ENCODE measurements around the gene KIF26B.

The KIF26B gene

DNA sequence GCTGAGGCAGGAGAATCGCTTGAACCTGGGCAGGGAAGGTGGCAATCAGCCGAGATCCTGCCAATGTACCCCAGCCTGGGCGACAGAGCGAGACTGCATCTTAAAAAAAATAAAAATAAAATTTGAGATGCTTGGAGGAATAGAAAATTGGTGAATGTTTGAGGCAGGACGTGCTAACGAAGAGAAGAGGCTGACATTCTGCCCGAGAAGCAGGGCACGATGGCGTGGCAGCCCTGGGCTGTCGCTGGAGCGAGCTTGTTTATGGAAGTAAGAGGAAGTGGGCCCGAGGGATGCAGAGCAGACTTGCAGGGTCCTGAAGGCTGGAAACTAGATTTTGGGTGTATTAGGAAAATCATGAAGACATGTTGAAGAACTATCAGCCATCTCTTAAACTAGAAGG, 92.6 kb downstream of the KIF26B start:
- no peak overlapping the region for H3K27ac Mint-ChIP-seq
- peaks cover 2% of the 10 kb centered on the region for H3K9me3 Mint-ChIP-seq (ENCODE audit: low read depth)
- H3K27me3 Mint-ChIP-seq: no peaks in the 10 kb centered on the region
- no peak overlapping the region for H3K4me3 Mint-ChIP-seq
- H3K36me3 Mint-ChIP-seq: peaks cover under 1% of the 10 kb centered on the region
- no peaks in the 10 kb centered on the region for H3K4me1 Mint-ChIP-seq (ENCODE audit: low read depth)

DNA sequence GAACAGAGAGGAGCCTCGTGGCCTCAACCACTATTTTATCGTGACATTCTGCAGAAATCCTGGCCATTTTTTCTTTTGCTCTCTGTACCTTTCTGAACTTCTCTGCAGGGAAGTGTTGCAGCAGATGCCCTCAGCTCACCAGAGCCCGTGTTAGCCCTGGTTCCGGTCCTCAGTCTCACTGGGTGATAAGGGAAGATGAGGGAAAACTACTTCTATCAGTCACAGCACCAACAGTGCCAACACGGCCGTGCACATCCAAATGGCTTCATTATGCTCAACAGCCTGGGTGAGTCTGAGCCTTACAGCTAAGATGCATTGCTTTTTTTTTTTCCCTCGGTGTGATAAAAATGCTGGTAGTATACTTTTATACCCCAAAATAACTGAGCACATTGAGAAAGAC, 93.0 kb downstream of the KIF26B start:
- Mint-ChIP-seq H3K4me3 (no peak overlapping the region), H3K27ac (no peak overlapping the region), H3K4me1 (ENCODE audit: low read depth) (no peaks in the 10 kb centered on the region), H3K27me3 (no peaks in the 10 kb centered on the region), H3K9me3 (ENCODE audit: low read depth) (peaks cover 6% of the 10 kb centered on the region), H3K36me3 (peaks cover 4% of the 10 kb centered on the region)

DNA sequence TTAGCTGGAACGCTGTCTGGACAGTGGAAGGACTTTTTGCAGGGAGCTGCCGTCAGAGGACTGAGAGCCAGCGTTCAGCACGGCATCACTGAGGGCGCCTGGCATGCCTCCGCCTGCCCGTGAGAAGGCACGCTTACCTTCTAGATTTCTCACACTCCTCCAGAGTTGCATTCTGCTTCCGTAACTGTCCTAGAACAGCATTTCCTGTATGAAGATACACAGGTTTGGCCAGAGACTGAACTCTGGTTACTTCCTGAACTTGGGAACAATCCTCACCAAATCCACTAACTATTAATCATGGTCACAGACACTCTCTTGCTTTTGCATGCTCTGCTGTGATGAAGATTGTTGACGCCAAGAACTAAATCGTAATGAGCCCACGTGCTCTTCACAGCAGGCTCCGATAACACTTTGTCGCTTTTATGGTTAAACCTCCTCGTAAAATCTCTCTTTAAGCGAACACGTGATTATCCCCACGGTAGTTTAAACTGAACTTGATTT, 93.5 kb downstream of the KIF26B start:
- H3K27me3 Mint-ChIP-seq: no peaks in the 10 kb centered on the region
- H3K4me1 Mint-ChIP-seq (ENCODE audit: low read depth): no peaks in the 10 kb centered on the region
- peaks cover 4% of the 10 kb centered on the region for H3K36me3 Mint-ChIP-seq
- no peak overlapping the region for H3K4me3 Mint-ChIP-seq
- no peak overlapping the region for H3K27ac Mint-ChIP-seq
- H3K9me3 Mint-ChIP-seq (ENCODE audit: low read depth): peaks cover 6% of the 10 kb centered on the region

DNA sequence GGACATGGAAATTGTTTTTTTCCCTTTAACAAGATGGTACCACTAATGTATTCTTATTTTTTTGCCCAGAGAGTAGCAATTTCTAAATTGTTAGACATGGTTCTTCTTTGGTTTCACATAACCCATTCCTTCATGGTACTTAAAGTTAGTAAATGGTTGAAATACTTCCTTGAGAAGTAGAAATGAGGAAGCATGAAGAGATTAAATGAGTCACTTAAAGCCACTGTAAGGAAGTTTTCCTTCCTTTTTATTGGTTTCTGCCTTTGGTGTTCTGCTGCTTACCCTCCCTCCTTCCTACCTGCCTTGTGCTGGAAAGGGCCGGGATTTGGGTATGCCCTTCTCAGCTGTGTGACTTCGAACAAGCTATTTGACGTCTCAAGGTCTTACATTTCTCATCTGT, 101.0 kb downstream of the KIF26B start:
- H3K4me3 Mint-ChIP-seq: no peak overlapping the region
- no peak overlapping the region for H3K27ac Mint-ChIP-seq
- no peaks in the 10 kb centered on the region for H3K4me1 Mint-ChIP-seq (ENCODE audit: low read depth)
- H3K27me3 Mint-ChIP-seq: no peaks in the 10 kb centered on the region
- H3K36me3 Mint-ChIP-seq: peaks cover 4% of the 10 kb centered on the region
- H3K9me3 Mint-ChIP-seq (ENCODE audit: low read depth): peaks cover 6% of the 10 kb centered on the region

DNA sequence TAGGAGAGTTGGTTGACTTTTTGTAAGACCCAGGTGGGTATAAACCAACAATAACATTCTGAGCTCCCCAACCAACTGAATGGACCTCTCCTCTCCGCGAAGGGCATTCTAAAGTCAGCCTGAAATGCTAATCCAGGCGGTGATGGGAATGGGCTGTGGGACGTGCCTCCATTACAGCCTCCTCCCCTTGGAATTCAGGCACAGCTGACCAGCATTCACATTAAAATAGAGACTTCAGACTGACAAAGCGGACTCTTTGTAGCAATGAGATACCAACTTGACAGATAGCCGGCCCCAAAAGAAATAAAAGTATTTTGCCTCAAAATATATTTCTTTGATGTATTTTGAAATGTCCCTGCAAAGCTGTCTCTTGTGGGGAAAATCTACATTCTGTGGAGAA, 101.7 kb downstream of the KIF26B start:
- Mint-ChIP-seq H3K9me3 (ENCODE audit: low read depth) (peaks cover 6% of the 10 kb centered on the region), H3K36me3 (peaks cover 4% of the 10 kb centered on the region), H3K27ac (no peak overlapping the region), H3K4me1 (ENCODE audit: low read depth) (no peaks in the 10 kb centered on the region), H3K27me3 (no peaks in the 10 kb centered on the region), H3K4me3 (no peak overlapping the region)

DNA sequence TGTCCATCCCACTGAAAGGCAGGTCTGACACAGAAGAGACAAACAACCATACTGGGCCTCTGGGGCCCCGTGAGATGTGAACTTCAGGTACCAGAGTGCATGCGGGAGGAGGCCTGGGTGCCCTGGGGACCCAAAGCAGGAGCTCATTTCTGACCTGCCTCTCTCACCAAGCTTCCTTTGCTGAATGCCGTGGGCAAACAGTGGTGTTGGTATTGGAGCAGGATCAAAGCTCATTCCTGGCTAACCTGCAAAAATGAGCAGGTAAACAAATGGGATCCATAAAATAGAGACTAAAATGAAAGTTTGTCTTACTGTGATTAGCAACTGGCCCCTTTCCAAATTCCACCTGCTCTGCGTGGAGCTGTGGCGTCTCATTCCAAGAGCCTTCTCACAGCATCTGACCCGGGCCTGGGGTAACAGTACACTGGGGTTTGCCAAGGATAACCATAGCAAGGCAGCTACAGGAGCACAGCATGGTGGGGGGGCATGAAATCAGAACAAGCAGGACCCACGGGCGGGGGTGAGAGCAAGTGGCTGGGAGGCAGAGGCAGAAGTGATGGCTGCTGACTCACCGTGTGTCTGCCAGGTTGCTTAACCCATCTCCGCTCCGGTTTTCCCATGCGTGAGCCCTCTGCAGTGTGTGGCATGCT, 103.6 kb downstream of the KIF26B start:
- Mint-ChIP-seq H3K27me3 (no peaks in the 10 kb centered on the region), H3K9me3 (ENCODE audit: low read depth) (no peaks in the 10 kb centered on the region), H3K4me1 (ENCODE audit: low read depth) (no peaks in the 10 kb centered on the region)

DNA sequence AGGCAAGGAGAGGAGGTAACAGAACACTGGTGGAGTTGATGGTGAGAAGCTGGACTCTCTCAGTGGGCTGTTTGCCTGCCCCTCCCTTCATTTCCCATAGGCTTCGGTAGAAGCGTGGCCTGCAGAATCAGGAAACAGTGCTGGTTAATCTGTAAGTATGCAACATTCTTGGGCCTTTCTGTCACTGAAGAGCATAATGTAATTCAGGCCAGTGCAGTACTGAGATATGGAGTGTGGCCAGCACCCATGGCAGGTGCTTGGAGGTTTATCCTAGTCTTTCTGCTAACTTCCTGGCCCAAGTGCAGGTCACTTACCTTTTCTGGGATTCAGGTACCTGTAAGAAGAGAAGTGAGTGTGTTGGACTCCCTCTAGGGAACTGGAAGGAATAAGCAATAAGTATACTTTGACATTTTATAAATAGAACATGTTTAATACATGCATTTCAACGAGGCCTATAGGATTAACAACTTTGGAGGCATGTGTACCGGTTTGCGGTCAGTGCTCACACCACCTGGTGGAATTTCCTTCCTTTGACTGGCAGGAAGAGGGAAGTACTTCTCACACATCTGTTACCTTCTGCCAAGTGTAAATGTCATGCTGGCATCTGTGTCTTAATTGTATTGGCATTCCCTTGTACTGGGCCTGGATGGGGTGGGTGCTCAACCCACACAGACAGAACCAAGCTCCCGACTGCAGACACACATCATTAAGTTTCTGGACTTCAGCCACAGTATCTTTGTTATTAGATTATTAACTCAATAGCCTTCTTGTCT, 105.5 kb downstream of the KIF26B start:
- H3K27ac Mint-ChIP-seq: no peak overlapping the region
- peaks cover 3% of the 10 kb centered on the region for H3K27me3 Mint-ChIP-seq
- H3K9me3 Mint-ChIP-seq (ENCODE audit: low read depth): no peaks in the 10 kb centered on the region
- H3K4me1 Mint-ChIP-seq (ENCODE audit: low read depth): no peaks in the 10 kb centered on the region
- no peaks in the 10 kb centered on the region for H3K36me3 Mint-ChIP-seq
- H3K4me3 Mint-ChIP-seq: no peak overlapping the region

More for the DNA sequence above, 103.6 kb downstream of the KIF26B start:
- no peak overlapping the region for H3K4me3 Mint-ChIP-seq
- H3K36me3 Mint-ChIP-seq: no peaks in the 10 kb centered on the region
- no peak overlapping the region for H3K27ac Mint-ChIP-seq

DNA sequence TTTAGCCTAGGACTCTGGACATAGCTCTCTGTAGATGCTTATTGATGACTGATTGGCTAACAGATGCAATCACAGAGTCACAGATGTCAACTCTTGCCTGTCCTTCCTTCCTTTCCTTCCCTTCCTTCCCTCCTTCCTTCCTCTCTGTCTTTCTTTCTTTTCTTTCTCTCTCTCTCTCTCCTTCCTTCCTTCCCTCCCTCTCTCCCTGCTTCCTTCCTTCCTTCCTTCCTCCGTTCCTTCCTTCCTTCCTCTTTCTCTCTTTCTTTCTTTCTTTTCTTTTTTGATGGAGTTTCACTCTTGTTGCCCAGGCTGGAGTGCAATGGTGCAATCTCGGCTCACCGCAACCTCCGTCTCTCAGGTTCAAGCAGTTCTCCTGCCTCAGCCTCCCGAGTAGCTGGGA, 106.1 kb downstream of the KIF26B start:
- Mint-ChIP-seq H3K4me1 (ENCODE audit: low read depth) (no peaks in the 10 kb centered on the region), H3K4me3 (no peak overlapping the region), H3K27me3 (peaks cover 3% of the 10 kb centered on the region), H3K36me3 (no peaks in the 10 kb centered on the region), H3K9me3 (ENCODE audit: low read depth) (no peaks in the 10 kb centered on the region), H3K27ac (no peak overlapping the region)

DNA sequence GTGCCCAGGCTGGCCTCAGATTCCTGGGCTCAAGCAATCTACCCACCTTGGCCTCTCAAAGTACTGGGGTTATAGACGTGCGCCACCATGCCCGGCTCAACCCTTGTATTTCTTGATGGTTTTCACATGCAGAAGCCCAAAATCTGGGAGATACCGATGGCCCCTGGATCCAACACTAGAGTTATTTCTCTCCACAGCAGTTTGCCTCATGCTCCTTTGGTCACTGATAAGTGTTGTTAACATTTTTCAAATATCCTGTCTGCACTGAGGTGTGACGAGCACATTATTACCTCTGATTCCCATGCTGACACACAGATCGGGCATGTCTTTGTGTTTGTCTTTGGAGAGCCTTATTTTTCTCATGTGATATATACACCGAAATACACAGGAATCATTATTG, 107.0 kb downstream of the KIF26B start:
- no peak overlapping the region for H3K27ac Mint-ChIP-seq
- H3K36me3 Mint-ChIP-seq: no peaks in the 10 kb centered on the region
- peaks cover 3% of the 10 kb centered on the region for H3K27me3 Mint-ChIP-seq
- H3K4me1 Mint-ChIP-seq (ENCODE audit: low read depth): no peaks in the 10 kb centered on the region
- no peaks in the 10 kb centered on the region for H3K9me3 Mint-ChIP-seq (ENCODE audit: low read depth)
- H3K4me3 Mint-ChIP-seq: no peak overlapping the region

DNA sequence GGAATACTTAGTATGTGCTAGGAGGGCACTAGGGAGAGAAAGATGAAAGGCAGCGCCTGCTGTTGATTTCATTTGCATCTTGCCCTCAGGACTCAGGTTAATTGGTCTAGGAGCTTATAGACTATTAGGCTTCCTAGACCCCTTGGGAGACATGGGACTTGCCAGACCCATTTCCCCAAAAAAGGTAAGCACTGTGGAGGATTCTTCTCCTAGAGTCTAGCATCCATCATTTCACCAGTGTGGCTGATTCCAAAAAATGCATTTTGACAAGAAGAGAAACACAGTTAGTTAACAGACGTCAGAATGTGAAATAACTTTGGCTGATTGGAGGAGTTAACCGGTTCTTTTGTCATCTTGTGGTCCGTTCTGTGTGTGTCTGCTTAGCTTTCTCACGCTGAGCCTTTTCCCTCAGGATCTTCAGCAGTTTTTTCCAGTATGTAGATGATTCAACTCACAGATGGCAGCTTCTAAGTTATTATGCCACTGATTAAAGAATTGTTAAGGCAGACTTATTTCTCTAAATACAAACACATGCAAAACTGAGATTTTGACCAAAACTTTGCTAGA, 108.8 kb downstream of the KIF26B start:
- Mint-ChIP-seq H3K9me3 (ENCODE audit: low read depth) (no peaks in the 10 kb centered on the region), H3K27me3 (peaks cover 3% of the 10 kb centered on the region), H3K4me1 (ENCODE audit: low read depth) (no peaks in the 10 kb centered on the region), H3K27ac (no peak overlapping the region), H3K36me3 (no peaks in the 10 kb centered on the region), H3K4me3 (no peak overlapping the region)

DNA sequence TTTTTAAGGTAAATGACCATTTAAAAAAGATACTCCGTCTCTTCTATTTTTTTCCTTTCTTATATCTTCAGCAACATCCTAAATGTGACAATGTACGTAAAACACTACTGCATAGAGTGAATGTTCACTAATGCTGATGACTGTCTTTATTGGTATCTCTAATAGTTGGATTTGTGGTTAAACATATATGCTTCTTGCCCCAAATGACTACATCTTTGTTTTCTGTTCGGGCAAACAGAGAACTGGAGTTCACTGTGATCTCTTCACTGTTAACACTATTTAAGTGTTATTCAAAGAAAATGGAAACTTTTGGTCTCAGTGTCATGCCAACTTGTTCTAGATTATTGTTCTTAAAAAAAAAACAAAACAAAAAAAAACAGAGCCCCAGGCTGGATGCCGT, 109.4 kb downstream of the KIF26B start:
- no peak overlapping the region for H3K27ac Mint-ChIP-seq
- no peaks in the 10 kb centered on the region for H3K9me3 Mint-ChIP-seq (ENCODE audit: low read depth)
- H3K4me1 Mint-ChIP-seq (ENCODE audit: low read depth): no peaks in the 10 kb centered on the region
- no peaks in the 10 kb centered on the region for H3K36me3 Mint-ChIP-seq
- H3K4me3 Mint-ChIP-seq: no peak overlapping the region
- peaks cover 3% of the 10 kb centered on the region for H3K27me3 Mint-ChIP-seq

DNA sequence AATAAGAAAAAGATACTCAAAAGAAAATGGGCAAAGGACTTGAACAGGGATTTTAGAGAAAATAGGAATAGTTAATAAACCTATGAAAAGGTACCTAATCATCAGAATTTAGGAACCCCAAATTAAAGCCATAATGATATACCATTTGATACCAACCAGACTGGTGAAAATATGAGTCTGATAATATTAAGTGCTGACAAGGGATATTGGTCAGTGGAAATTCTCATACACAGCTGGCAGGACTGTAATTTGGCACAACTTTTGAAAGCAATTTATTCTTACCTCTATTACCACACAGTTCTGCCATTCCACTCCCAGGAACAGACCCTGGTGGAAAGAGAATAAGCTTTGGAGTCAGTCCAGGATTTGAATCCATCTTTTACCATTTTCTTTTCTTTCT, 111.3 kb downstream of the KIF26B start:
- H3K9me3 Mint-ChIP-seq (ENCODE audit: low read depth): peaks cover 8% of the 10 kb centered on the region

DNA sequence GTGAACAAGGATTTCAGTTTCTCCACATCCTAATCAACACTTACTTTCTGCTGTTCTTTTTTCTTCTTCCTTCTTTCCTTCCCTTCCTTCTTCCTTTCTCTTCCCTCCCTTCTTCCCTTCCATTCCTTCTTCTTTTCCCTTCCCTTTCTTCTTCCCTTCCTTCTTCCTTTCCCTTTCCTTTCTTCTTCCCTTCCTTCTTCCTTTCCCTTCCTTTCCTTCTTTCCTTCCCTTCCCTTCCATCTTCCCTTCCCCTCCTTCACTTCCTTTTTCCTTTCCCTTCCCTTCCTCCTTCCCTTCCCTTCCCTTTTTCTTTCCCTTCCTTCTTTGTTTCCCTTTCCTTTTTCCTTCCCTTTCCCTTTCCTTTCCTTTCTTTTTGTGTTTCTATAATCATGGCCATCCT, 115.3 kb downstream of the KIF26B start:
- H3K9me3 Mint-ChIP-seq (ENCODE audit: low read depth): peaks cover 8% of the 10 kb centered on the region
- no peak overlapping the region for H3K27ac Mint-ChIP-seq
- H3K4me3 Mint-ChIP-seq: no peak overlapping the region
- no peaks in the 10 kb centered on the region for H3K36me3 Mint-ChIP-seq
- peaks cover 3% of the 10 kb centered on the region for H3K27me3 Mint-ChIP-seq
- H3K4me1 Mint-ChIP-seq (ENCODE audit: low read depth): no peaks in the 10 kb centered on the region

More for the DNA sequence above, 111.3 kb downstream of the KIF26B start:
- H3K27ac Mint-ChIP-seq: no peak overlapping the region
- peaks cover 4% of the 10 kb centered on the region for H3K27me3 Mint-ChIP-seq
- H3K36me3 Mint-ChIP-seq: no peaks in the 10 kb centered on the region
- H3K4me1 Mint-ChIP-seq (ENCODE audit: low read depth): no peaks in the 10 kb centered on the region
- no peak overlapping the region for H3K4me3 Mint-ChIP-seq

DNA sequence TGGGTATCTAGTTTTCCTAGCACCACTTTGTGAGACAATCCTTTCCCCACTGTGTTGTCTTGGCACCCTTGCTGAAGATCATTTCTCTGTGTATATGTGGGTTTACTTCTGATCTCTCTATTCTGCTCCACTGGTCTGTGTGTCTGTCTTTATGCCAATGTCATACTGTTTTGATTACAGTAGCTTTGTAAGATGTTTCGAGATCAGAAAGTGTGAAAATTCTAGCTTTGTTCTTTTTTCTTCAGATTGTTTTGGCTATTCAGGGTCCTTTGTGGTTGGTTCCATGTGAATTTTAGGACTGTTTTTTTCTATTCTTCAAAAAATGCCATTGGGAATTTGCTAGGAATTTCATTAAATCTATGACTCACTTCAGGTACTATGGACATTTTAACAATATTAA, 116.2 kb downstream of the KIF26B start:
- no peak overlapping the region for H3K4me3 Mint-ChIP-seq

DNA sequence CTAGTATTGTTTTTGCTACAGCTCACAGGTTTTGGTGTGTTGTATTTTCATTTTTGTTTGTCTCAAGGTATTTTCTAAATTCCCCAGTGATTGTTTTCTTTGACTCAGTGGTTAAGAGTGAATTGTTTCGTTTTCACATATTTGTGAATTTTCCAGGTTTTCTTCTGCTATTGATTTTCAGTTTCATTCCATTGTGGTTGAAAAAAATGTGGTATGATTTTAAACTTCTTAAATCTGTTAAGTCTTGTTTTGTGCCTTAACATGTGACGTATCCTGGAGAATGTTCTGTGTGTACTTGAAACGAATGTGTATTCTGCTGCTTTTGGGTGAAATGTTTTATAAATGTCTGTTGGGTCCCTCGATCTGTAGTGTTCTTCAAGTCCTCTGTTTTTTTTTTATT, 117.9 kb downstream of the KIF26B start:
- Mint-ChIP-seq H3K27me3 (peaks cover 11% of the 10 kb centered on the region), H3K9me3 (ENCODE audit: low read depth) (peaks cover 8% of the 10 kb centered on the region), H3K4me3 (no peak overlapping the region), H3K36me3 (no peaks in the 10 kb centered on the region), H3K4me1 (ENCODE audit: low read depth) (no peaks in the 10 kb centered on the region), H3K27ac (no peak overlapping the region)

More for the DNA sequence above, 116.2 kb downstream of the KIF26B start:
- Mint-ChIP-seq H3K4me1 (ENCODE audit: low read depth) (no peaks in the 10 kb centered on the region), H3K27me3 (peaks cover 6% of the 10 kb centered on the region), H3K9me3 (ENCODE audit: low read depth) (peaks cover 8% of the 10 kb centered on the region), H3K27ac (no peak overlapping the region), H3K36me3 (no peaks in the 10 kb centered on the region)
